ENCODE measurements around the gene AK2.
A peak's percentile ranks its signal among the peaks of the same experiment; 100 is the strongest.
"Not testable (repeated sequence)": the region's sequence is repeated elsewhere in the genome, so short reads cannot be mapped to it uniquely, and the experiment has no call there.

AK2 gene

DNA sequence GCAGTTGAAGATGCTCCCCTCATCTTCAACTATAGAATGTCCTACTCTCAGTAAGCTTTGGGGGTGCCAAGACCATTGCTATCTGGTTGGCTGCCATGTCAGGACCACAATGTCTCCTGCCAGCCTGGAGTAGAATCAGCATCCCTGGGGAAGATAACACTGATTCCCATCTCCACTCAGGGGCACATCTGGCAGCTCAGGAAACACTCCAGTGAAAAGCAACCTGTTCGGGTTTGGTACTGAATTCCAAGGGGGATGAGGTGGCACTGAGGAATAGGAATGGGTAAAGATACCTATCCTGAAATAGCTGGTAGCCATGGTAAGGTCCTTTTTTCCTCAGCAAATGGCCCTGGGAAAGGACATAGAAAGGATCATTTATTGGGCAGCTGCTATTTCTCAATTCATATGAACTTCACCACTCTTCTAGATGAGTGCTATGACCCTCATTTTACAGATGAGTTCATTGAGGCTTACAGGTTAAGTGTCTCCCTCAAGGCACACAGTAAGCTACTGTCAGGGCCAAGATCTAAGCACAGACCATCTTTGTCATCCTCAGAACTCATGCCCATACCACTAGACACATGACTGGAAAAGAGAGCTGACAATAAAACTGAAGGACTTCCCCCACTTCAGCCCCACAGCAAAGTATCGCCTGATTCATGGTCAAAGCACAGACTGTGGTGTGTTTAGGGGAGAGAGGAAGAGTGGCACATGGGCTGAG, 31.4 kb downstream of the AK2 start:
- Mint-ChIP-seq H3K27ac (peak overlapping the region; percentile 38), H3K27me3 (no peaks in the 10 kb centered on the region), H3K9me3 (no peaks in the 10 kb centered on the region), H3K36me3 (ENCODE audit: low read depth) (peaks cover 54% of the 10 kb centered on the region), H3K4me1 (peaks cover 23% of the 10 kb centered on the region), H3K4me3 (no peak overlapping the region)
- ATAC-seq (peak; percentile 20), DNase-seq (no peak)

DNA sequence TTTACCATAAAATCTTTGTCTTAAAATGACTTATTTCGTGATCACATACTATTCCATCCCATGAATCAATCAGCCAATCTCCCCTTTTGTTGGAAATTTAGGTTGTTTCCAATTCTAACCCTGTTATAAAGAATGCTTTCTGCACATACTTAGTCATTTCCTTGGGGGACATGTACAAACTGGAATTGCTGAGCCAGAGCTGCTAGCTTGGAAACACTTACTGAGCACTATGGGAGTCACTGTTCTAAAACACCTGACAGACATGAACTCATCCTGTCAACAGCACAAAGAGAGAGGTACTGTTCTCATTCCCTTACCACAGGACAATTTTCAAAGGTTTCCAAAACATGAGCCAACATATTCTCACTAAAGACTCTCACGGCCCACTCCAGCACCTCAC, 32.1 kb downstream of the AK2 start:
- Mint-ChIP-seq H3K27me3 (no peaks in the 10 kb centered on the region), H3K27ac (peak overlapping the region; percentile 38)
- peak; percentile 78 for ATAC-seq

GRCh38 chr1:33003657-33004056, 33.0 kb downstream of the AK2 start:
- H3K4me3 Mint-ChIP-seq = no peak overlapping the region
- H3K9me3 Mint-ChIP-seq = no peaks in the 10 kb centered on the region
- ATAC-seq (no peak), DNase-seq (no peak)
- H3K36me3 Mint-ChIP-seq (ENCODE audit: low read depth) = peaks cover 44% of the 10 kb centered on the region
- peaks cover 23% of the 10 kb centered on the region for H3K4me1 Mint-ChIP-seq
- no peak overlapping the region for H3K27ac Mint-ChIP-seq
- no peaks in the 10 kb centered on the region for H3K27me3 Mint-ChIP-seq

More for the DNA sequence above, 32.1 kb downstream of the AK2 start:
- H3K4me1 Mint-ChIP-seq = peaks cover 23% of the 10 kb centered on the region
- no peak overlapping the region for H3K4me3 Mint-ChIP-seq
- no peaks in the 10 kb centered on the region for H3K9me3 Mint-ChIP-seq
- no peak for DNase-seq
- peaks cover 53% of the 10 kb centered on the region for H3K36me3 Mint-ChIP-seq (ENCODE audit: low read depth)

DNA sequence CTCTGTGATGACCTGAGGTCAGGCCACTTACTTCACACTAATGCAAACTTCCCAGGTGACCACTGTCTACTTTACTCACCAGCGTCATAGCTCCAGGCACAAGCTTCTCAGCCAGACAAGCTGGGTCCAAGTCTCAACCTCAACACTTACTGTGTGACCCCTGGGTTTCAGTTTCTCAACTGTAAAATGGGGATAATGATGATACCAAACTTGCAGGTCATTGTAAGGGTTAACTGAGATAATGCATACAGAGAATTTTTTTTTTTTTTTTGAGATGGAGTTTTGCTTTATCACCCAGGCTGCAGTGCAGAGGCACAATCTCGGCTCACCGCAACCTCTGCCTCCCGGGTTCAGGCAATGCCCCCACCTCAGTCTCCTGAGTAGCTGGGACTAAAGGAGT, 34.7 kb downstream of the AK2 start:
- no peak overlapping the region for H3K27ac Mint-ChIP-seq
- no peaks in the 10 kb centered on the region for H3K9me3 Mint-ChIP-seq
- H3K4me3 Mint-ChIP-seq = no peak overlapping the region

DNA sequence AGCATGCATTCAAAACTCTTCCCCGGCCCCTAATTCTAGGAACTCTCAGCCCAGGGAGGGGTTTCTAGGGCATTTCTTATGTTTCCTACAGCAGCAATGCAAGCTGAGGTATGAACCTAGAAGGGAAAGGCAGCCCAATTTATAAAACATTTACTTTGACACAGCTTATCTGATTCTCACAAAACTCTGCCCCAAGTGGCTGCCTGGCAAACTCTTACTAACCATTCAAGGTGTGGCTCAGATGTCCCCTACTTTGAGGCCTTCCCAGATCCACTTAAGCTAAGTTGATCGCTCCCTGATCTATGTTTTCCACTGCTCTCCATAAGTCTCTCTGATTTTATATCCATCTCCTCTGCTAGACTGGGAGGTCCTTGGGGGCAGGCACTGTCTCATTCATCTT, 35.4 kb downstream of the AK2 start:
- Mint-ChIP-seq H3K4me3 (no peak overlapping the region), H3K27ac (no peak overlapping the region), H3K9me3 (no peaks in the 10 kb centered on the region), H3K4me1 (peaks cover 31% of the 10 kb centered on the region), H3K36me3 (ENCODE audit: low read depth) (peaks cover 26% of the 10 kb centered on the region), H3K27me3 (no peaks in the 10 kb centered on the region)
- no peak for ATAC-seq
- no peak for DNase-seq

More for the DNA sequence above, 34.7 kb downstream of the AK2 start:
- H3K27me3 Mint-ChIP-seq = no peaks in the 10 kb centered on the region
- no peak for DNase-seq
- H3K36me3 Mint-ChIP-seq (ENCODE audit: low read depth) = peaks cover 30% of the 10 kb centered on the region
- H3K4me1 Mint-ChIP-seq = peaks cover 33% of the 10 kb centered on the region
- no peak for ATAC-seq

DNA sequence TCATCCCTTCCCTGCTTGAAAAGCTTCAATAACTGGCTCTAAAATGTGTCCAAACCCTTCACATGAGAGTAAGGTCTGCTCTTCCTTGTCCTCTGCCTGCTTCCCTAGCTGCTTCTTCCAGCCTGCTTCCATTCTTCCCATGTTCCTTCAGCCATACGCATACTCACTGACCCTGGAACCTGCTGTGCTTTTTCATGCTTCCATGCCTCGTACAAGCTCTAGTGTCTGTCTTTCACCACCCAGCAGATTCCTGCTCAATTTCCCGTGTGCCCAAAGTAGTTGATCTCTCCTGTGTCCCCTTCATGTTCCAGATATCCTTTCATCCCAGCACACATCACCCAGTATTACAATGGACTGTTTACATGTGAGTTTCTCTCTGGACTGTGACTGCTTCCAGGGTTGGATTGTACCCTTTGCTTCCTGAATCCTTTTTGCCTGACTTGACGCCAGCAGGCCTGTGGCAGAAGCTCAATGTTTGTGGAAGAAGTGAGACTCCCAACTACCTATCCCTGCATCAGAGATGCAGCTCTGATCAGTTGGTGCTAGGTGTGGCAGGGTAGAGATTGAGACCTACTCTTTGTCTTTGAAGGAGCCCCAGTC, 36.2 kb downstream of the AK2 start:
- no peak for ATAC-seq
- H3K4me1 Mint-ChIP-seq = peaks cover 24% of the 10 kb centered on the region

GRCh38 chr1:32998997-32999396, 37.7 kb downstream of the AK2 start:
- H3K27ac Mint-ChIP-seq = no peak overlapping the region
- no peak for DNase-seq
- H3K27me3 Mint-ChIP-seq = no peaks in the 10 kb centered on the region
- H3K9me3 Mint-ChIP-seq = no peaks in the 10 kb centered on the region
- peaks cover 9% of the 10 kb centered on the region for H3K36me3 Mint-ChIP-seq (ENCODE audit: low read depth)
- ATAC-seq = no peak
- H3K4me3 Mint-ChIP-seq = no peak overlapping the region
- H3K4me1 Mint-ChIP-seq = peaks cover 17% of the 10 kb centered on the region

More for the DNA sequence above, 36.2 kb downstream of the AK2 start:
- Mint-ChIP-seq H3K4me3 (no peak overlapping the region), H3K36me3 (ENCODE audit: low read depth) (peaks cover 19% of the 10 kb centered on the region), H3K27ac (peak overlapping the region; percentile 40), H3K27me3 (no peaks in the 10 kb centered on the region), H3K9me3 (no peaks in the 10 kb centered on the region)
- DNase-seq = no peak

DNA sequence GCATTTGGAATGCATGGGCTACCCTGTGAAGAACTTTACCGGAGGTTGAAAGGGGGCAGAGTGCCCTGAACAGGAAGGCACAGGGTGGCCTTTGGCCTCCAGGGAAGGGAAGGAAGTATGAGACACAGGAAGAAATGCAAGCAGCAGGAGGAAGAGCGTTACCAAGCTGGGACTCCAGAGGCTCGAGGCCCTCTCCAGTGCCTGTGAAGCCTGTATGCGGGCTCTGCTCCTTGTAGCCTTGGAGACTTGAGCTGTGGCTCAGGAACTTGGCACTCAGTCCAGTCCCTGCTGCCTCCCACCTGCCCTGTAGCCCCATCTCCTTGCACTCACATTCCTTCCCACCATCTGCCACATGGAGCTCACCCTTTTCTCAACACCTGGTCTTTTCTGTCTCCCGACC, 38.6 kb downstream of the AK2 start:
- Mint-ChIP-seq H3K9me3 (no peaks in the 10 kb centered on the region), H3K4me3 (no peak overlapping the region), H3K27me3 (no peaks in the 10 kb centered on the region), H3K36me3 (ENCODE audit: low read depth) (peaks cover 8% of the 10 kb centered on the region), H3K27ac (peak overlapping the region; percentile 11), H3K4me1 (peaks cover 26% of the 10 kb centered on the region)
- no peak for ATAC-seq
- DNase-seq = no peak

DNA sequence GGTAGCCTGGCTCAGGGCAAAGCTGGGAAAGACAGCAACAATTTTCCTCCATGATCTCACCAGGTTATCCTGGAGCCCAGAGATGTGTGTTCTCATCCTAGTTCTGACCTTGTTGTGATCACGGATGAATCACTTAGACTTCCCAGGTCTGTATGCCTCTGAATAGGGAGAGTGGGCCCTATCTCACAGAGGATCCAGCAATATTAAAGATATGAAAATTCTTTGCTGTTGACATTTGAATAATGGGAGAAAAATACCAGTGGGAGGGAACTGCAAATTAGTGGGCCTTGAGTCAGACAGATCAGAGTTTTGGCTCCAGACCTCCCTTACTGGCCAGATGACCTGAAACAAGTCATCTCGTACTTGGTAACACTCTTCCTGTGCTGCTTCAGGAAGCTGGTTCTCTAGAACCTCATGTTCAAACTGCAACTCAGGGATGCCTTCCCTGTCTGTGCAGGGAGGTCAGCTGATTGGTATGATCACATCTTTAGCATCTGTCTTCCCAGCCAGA, 39.2 kb downstream of the AK2 start:
- Mint-ChIP-seq H3K36me3 (ENCODE audit: low read depth) (peaks cover 4% of the 10 kb centered on the region), H3K27me3 (no peaks in the 10 kb centered on the region), H3K4me1 (peaks cover 32% of the 10 kb centered on the region), H3K27ac (no peak overlapping the region), H3K9me3 (no peaks in the 10 kb centered on the region), H3K4me3 (no peak overlapping the region)
- ATAC-seq (no peak), DNase-seq (no peak)

DNA sequence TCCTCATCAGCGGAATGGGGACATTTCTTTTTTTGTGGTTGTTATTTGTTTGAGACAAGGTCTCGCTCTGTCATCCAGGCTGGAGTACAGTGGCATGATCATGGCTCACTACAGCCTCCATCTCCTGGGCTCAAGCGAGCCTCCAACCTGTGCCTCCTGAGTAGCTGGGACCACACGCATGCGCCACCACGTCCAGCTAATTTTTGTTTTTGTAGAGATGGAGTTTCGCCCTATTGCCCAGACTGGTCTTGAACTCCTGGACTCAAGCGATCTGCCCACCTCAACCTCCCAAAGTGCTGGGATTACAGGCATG, 43.4 kb downstream of the AK2 start:
- Mint-ChIP-seq H3K27ac (peak overlapping the region; percentile 90), H3K4me1 (peaks cover 62% of the 10 kb centered on the region)
- not testable (repeated sequence) for H3K27me3 Mint-ChIP-seq; H3K9me3 Mint-ChIP-seq; DNase-seq; ATAC-seq; H3K36me3 Mint-ChIP-seq (ENCODE audit: low read depth); H3K4me3 Mint-ChIP-seq

- H3K4me3 Mint-ChIP-seq = peak overlapping the region; percentile 40
- peak; percentile 93 for ATAC-seq
- H3K4me1 Mint-ChIP-seq = peaks cover 58% of the 10 kb centered on the region
- H3K9me3 Mint-ChIP-seq = no peaks in the 10 kb centered on the region
- peak overlapping the region; percentile 90 for H3K27ac Mint-ChIP-seq
- no peaks in the 10 kb centered on the region for H3K27me3 Mint-ChIP-seq
- H3K36me3 Mint-ChIP-seq (ENCODE audit: low read depth) = no peaks in the 10 kb centered on the region
- DNase-seq = peak; percentile 78
These were observed 44.0 kb downstream of the AK2 start for GRCh38 chr1:32992489-32993323.

DNA sequence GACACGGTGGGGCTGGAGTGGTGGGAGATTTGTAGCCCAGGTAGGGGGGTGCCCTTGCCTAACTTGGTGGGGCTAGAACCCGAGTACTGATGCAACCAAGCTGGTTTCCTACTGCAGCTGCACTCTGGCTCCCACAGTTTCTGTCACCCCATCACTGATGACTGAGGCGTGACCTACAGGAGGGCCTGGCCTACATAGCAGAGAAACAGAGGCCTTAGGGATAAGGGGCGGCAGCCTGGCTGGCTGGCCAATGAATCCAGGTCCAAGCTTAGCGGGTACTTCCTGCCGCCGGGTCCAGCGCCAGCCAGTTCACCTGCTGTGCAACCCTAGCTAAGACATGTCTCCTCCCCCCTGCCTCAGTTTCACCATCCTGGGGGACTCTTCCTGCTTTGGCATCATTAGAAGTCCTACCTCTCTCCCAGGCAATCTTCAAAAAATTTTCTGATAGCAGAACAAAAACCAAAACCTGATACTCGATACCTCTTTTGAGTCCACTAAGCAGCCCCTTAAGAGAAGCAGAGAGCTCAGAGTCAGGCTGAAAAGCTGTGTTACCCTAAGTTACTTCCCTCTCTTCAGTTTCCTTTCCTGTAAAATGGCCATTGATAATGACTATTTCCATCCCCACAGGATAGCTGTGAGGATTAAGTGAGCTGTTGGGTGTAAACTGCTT, 44.7 kb downstream of the AK2 start:
- Mint-ChIP-seq H3K27me3 (no peaks in the 10 kb centered on the region), H3K36me3 (ENCODE audit: low read depth) (no peaks in the 10 kb centered on the region), H3K4me3 (peak overlapping the region; percentile 40), H3K9me3 (no peaks in the 10 kb centered on the region), H3K27ac (peak overlapping the region; percentile 90), H3K4me1 (peaks cover 55% of the 10 kb centered on the region)
- DNase-seq = no peak
- ATAC-seq = no peak

DNA sequence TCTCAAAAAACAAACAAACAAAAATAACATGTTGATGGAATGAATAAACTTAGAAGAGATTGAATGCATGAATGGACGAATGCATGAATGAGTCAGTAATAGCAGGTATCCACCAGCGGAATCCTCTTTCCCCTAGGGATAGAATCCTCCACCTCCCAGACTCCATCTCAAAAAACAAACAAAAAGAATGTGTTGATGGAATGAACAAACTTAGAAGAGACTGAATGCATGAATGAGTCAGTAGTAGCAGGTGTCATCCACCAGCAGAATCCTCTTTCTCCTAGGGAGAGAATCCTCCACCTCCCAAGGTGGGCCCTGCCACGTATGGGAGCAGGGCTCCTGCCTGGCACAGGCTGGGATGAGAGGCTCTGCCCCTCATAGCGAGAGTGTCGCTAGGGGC, 45.3 kb downstream of the AK2 start:
- peak overlapping the region; percentile 90 for H3K27ac Mint-ChIP-seq
- ATAC-seq (no peak), DNase-seq (no peak)
- peaks cover 59% of the 10 kb centered on the region for H3K4me1 Mint-ChIP-seq
- no peak overlapping the region for H3K4me3 Mint-ChIP-seq
- H3K36me3 Mint-ChIP-seq (ENCODE audit: low read depth) = no peaks in the 10 kb centered on the region
- H3K27me3 Mint-ChIP-seq = no peaks in the 10 kb centered on the region
- no peaks in the 10 kb centered on the region for H3K9me3 Mint-ChIP-seq

GRCh38 chr1:32990887-32991286, 45.8 kb downstream of the AK2 start:
- no peak for DNase-seq
- Mint-ChIP-seq H3K9me3 (no peaks in the 10 kb centered on the region), H3K4me1 (peaks cover 59% of the 10 kb centered on the region)

More at GRCh38 chr1:32990887-32991286, 45.8 kb downstream of the AK2 start:
- H3K36me3 Mint-ChIP-seq (ENCODE audit: low read depth) = no peaks in the 10 kb centered on the region
- peak overlapping the region; percentile 36 for H3K27ac Mint-ChIP-seq
- ATAC-seq = no peak
- H3K4me3 Mint-ChIP-seq = no peak overlapping the region
- H3K27me3 Mint-ChIP-seq = no peaks in the 10 kb centered on the region

All from activated naive CD8-positive, alpha-beta T cell treated with anti-CD3 and anti-CD28 coated beads, Interleukin-2, amount 50 U/mL, for 24 hours (primary cell).